HG02981 (cell line): ENCODE measurements around the gene TCERG1.

Source experiments
- ATAC-seq: cut with Tn5 transposase; IDR thresholded peaks from one replicate; pipeline ENCODE4 v1.9.1; 2021; ENCODE audit warnings: mild to moderate bottlenecking, moderate library complexity; ENCODE audit not compliant: unreplicated experiment

The TCERG1 gene

DNA sequence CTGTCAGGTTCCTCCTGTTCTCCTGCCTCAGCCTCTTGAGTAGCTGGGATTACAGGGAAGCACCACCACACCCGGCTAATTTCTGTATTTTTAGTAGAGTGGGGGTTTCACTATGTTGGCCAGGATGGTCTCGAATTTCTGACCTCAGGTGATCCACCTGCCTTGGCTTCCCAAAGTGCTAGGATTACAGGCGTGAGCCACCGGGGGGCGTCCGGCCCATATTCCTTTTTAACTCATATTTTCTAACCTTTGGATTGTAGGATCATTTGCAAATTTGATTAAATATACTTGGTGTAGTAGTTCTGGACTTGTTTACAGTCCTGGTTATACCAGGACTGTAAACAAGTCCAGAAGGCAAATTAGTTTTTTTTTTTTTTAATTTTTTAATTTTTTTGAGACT lies 4.3 kb downstream of the TCERG1 start:
- no peak for ATAC-seq

DNA sequence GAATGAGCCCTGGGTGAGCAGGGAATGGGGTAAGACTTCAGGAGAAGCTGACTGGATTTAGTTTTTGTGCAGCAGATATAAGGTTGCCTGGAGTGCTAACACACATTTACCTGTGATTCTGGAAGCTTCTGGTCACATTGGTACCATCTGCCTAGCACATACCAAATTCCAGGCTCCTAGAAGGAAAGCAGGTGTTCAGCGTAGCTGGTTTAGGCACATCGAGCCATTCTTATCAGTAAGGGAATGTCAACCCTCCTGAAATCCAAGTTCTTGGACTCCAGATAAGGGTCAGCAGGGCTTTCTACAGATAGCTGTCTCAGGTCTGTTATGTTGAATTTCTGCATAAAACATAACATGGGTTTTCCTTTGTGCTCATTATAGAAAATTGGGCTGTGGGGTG lies 10.3 kb downstream of the TCERG1 start:
- no peak for ATAC-seq

DNA sequence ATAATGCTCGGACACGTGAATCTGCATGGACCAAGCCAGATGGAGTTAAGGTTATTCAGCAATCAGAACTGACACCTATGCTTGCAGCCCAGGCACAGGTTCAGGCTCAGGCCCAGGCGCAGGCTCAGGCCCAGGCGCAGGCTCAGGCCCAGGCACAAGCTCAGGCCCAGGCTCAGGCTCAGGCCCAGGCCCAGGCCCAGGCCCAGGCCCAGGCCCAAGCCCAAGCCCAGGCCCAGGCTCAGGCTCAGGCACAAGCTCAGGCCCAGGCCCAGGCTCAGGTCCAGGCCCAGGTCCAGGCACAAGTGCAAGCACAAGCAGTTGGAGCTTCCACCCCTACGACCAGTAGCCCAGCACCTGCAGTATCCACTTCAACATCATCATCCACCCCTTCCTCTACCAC lies 11.8 kb downstream of the TCERG1 start:
- no peak for ATAC-seq

DNA sequence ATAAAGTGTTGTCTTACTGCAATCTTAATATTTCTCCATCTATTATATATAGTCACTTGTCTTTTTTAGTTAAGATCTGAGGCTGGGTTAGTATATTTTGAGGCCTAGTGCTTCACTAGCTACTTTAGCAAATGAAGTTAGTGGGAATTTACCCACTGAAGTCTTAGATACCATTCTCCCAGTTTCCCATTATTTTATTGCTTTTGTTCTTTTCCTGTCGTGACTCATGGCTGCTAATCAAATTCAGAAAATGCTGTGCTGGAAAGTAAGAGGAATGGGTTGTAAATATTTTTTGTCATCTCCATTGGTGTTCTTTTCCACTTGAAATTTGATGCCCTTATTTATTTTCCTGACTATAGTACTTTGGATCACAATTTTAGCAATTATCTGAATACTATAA lies 14.2 kb downstream of the TCERG1 start:
- ATAC-seq = no peak

DNA sequence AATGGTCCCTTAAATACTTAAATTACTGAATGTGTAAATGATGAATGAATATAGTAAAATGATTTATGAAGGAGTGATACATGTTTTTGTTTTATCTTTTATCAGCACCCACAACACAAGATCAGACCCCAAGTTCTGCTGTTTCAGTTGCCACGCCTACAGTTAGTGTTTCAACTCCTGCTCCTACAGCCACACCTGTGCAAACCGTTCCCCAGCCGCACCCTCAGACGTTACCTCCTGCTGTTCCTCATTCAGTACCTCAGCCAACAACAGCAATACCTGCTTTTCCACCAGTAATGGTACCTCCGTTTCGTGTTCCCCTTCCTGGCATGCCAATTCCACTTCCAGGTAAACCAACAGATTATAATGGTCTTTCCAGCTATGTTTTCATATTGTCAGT lies 16.3 kb downstream of the TCERG1 start:
- ATAC-seq = no peak

DNA sequence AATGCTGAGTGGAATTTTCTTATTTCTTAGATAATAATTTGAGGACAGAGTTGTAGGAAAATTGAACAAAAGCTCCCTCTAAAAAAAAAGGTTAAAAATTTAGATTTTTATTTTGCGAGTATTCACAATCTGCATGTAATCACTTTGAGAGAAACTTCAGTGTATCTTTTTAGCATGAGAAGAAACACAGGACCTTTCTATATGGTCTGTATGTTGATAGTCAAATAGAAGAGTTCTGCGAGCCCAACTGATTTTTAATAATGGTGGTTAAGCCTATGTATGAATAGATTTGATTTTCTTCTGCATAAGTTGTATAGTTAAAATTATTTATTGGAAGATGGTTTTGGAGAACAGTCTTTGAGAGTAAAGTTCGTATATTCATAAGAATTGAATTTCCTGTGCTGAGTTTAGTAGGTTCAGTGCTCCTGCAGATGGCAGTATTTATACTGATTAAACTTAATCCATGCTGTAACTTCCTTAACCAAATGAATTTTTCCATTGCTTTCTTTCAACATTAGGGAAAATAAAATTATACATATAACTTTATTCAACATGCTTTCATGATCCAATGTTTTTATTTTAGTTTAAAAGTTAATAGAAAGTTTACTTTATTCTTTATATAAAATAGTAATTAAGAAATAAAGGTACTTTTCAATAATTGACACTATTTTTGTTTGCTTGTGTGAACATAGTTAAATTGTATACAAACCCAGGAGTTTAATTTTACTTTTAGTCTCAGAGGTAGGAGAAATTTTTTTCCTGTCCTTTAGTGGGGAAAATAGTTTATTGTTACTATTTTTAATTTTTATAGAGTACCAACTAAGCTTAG lies 19.6 kb downstream of the TCERG1 start:
- ATAC-seq = no peak

DNA sequence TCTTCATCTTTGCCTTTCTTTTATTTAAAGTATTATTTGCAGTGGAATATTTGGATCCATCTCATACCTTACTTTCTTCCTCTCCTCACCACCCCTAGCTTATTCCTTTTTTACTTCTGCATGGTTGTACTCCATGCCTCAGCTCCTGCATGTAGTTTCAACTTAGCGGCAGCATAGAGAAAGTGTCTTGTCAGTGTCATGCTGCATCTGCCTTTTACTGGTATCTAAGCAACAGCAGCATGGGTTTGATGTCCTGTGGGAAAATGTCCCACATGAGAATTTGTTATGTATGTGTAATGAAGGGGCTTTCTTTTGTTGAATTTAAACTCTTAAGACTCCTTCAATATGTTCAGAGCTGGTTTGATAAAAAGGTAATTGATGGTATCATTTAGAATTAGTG lies 20.6 kb downstream of the TCERG1 start:
- no peak for ATAC-seq

DNA sequence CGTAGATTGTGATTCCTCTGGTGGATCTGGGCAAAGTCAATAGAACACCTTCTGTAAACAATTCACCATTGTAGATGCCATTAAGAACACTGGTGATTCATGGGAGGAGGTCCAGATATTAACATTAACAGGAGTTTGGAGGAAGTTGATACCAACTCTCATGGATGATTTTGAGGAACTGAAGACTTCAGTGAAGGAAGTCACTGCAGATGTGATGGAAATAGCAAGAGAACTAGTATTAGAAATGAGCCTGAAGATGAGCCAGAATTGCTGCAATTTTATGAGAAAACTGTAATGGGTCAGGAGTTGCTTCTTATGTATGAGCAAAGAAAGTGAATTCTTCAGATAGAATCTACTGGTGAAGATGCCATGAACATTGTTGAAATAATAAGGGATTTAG lies 26.9 kb downstream of the TCERG1 start:
- ATAC-seq = no peak

DNA sequence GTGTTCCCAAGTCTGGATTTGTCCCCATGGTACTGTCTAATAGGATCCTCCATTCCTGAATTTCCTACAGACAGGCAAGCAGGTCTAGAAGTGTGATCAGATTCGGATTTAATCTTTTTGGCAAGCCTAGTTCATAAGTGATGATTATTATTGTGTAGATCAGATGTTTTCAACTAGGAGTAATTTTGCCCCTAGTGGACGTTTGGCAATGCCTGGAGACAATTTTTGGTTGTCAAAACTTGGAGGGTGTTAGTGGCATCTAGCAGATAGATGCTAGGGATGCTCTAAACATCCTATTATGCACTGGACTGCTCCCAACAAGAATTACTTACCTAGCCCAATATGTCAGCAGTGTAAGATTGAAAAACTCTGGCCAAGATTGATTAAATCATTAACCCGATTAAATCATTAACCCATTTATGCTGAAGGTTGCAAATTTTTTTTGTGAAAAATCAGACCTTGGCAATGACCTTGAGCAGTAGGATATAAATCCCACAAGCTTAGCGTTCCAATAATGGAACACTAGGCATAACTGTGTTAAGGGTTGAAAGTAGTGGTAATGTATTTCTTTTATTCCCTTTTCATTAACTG lies 28.2 kb downstream of the TCERG1 start:
- no peak for ATAC-seq

DNA sequence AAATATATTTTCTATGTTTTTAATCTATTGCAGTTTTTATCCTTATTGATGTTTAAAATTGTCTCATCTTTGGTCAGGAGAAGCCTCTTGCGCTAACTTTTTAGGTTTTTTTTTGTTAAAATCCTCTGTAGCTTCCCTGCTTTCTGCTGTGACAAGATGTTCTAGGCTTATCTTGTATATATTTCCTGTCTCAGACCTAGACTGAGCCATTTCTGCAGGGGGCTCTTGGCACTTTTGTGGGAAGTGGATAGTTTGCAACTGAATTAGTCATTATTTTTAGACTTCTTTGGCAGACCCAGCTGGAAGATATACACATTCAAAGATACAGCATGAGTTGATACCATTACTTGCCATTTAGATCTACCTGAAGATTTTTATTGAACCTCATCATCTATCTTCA lies 28.8 kb downstream of the TCERG1 start:
- no peak for ATAC-seq

DNA sequence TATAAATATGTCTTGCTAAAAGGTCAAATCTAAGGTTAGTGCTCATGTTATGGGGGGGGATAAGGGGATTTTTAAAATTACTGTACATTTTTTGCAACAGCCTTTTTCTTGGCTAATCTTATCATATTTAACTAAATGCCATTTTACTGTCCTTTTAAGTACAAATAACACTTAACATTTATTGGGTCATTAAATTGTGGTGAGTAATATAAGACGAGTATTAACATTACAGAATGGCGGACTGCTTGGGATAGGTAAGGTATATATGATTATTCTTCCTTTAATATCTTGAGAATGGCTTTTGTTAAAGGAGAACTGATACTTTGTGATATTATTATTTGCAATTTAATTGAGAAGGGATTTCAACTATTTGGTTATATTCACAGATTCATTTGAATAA lies 35.6 kb downstream of the TCERG1 start:
- no peak for ATAC-seq

DNA sequence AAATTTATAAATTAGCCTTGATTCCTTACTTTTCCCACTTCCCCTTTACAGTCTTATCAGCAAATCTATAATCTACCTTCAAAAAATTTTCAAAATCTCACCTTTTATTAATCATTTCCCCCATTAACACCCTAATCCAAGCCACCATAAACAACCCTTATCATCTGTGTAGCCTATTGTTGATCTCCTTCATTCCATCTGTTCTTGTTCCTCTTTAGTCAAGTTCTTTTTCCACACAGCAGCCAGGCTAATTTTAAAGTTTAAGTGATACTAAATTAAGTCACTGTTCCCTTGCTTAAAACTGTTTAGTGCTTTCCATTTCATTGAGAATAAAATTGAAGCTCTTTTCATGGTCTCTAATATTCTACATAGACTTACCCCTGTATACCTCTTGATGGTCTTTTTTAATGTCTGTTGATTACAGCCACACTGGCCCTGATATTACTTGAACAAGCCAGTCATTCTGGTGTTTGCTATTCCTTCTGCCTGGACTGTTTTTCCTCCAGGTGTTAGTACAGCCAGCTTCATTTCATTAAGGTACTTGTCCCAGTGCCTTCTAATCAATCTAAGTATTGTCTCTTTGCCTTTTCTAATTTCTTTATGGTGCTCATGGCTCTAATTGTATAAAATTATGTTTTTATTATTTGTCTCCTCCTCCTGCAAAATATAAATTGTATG lies 37.7 kb downstream of the TCERG1 start:
- no peak for ATAC-seq

DNA sequence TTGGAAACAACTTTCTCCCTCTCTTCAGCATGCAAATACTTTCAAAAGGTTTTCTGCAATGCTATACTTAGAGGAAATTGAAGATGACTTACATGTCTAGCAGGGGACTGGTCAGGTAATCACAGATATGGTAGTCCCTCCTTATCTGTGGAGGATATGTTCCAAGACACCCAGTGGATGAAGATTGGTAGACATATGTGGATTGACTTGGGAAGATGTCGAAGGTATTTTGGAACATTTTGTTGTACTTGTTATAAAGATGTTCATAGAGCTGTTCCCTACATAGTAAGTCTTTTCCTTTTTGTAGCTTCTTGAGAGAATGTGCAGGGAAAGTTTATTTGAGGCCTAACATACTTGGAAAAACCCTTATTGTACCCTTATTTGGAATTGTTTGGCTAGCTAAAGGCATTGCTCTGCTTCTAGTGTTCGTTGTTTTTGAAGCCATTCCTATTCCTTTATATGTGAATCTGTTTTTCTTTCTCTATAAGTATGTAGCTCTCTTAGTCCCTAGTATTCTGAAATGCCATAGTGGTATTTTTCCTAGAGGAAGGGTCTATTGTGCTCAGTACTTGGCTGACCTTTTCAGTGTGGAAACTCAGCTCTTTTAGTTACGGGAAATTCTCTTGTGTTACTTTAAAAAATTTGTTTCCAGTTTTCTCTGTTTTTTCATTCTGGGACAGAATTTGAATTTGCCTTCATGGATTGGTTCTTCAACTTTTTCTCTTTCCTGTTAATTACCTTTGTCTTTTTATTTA lies 43.1 kb downstream of the TCERG1 start:
- ATAC-seq = no peak

DNA sequence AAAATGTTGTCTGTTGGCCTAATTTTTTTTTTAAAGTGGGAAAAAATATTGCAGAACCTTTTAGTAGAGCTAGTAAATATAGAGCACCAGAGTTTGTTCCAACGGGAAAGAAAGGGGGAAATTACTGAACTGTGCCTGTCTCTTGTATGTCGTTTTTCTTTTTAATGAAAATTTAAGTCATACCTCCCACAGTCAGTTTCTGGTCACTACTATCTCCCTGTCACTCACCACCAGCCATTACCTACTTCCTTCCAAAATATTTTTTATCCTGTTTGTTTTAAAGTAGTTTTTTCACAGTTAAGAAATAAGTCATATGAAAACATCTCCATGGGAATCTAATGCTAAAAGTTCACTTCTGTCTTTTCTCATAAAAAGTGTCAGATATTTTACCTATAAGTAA lies 47.5 kb downstream of the TCERG1 start:
- ATAC-seq = no peak

DNA sequence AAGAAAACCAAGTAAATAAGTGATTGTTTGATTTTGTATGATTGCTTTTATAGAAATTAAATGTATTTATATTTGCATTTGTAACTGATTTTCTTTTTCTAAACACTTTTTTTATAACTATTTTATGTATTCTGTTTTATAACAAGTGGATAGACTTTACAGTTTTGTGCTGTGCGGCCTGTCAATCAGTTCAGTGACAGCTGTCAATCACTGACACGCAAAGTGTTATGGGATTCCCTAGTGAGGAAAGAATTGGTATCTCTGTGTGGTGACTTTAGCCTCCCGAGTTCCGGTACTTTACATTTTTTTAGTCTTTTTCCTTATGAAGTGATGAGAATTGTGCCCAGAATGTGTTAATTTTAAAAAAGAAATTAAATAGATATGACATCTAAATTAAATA lies 52.5 kb downstream of the TCERG1 start:
- ATAC-seq = no peak

DNA sequence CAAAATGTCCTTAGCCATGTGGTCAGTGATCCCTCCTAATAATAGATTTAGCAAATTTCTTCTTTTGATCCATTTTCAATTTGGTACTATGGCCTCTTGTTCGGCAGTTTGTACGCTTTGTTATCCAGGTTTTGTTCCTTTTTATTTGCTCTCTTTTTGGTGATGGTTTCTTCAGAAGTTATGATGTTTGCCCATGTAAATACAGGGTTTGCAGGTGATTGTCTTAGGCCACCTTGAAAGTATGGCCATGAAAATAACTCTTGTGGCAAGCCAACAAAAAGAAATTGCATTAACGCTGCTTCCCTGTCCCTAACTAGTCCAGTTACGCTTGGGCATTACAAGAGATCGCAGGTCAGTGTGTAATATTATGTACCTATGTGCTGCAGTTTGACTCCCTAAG lies 60.3 kb downstream of the TCERG1 start:
- ATAC-seq = no peak

DNA sequence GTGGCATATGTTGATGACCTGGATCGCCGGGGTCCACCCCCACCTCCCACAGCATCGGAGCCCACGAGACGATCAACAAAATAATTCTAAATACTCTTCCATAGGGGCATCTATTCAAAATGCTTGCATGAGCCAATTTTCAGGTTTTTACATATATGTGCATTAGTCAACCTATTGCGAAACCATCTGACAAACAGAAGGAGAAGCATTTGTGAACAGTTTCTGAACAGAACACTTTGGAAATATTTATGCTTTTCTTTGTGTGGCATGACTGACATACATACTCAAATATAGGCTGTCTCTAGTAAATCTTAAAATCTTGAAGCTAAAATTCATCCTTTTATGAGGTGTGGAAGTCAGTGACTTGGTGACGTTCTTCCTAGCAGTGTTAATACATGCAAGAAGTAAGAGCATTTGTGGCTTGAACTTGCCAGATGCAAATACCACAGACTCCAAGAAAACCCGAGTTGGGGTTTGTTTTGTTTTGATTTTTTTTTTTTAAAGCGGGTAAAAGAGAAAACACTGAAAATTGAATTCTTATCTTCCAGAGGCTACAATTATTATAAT lies 63.5 kb downstream of the TCERG1 start:
- ATAC-seq = no peak

DNA sequence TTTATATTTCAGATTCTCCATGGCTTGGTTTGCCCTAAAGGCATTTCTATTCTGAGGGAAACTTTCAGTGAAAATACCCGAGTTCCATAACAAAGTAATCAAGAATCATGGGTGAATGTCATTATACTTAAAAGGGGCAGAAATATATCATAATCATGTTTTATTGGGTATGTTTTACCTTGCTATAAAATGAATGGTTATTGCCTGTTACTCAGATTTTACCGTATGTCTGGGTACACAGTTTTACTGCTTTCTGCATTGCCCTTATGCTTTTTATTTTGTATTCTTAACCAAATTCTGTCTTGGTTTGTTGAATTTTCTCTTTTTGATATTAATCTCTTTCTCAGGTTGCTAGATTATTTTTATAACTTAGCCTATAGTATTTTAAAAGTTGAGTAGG lies 66.3 kb downstream of the TCERG1 start:
- no peak for ATAC-seq

DNA sequence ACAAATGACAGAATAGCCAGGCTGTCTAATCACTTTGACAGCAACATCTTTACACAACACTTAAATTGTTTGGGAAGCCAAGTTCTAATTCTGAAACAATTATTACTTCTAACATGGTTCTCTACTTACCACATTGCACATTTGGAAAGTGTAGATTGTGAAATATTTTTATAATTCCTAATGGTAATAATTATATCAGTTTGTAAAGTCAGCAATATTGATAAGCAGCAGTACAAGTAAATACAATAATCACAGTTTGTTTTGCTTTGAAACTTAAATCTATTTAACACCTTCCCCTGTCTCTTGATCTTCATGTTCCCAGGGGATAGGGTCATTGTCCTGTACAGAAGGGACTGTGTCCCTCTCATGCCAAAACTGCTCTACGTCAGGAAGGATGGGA lies 67.4 kb downstream of the TCERG1 start:
- ATAC-seq = no peak

DNA sequence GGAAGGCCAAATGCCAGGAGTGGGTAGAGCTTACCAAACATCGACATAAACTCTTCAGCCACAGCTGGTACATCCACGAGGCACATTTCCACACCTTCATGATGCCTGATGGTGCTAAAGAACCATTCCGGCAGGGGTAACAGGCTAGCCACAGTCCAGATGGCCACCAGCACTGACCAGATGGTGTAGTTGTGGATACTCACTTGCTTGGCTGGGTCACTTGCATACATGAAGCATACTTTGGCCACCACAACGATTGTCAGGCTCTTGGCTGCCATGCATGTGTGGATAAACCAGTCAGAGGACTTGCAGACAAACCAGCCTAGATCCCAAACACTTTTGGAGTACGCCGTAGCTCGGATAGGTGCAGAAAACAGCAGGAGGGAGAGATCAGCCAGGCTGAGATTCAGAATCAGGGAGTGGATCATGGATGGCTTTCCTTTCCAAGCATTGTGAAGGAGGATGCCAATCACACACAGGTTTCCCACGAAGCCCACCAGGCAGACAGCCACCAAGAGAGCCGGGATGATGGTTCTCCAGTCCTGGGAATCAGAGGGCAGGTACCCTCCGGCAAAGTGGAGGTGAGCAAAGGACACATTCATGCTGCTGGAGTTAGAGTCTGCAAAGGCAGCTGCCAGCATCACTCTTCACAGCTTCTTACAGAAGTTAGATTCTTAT lies 68.5 kb downstream of the TCERG1 start:
- no peak for ATAC-seq

DNA sequence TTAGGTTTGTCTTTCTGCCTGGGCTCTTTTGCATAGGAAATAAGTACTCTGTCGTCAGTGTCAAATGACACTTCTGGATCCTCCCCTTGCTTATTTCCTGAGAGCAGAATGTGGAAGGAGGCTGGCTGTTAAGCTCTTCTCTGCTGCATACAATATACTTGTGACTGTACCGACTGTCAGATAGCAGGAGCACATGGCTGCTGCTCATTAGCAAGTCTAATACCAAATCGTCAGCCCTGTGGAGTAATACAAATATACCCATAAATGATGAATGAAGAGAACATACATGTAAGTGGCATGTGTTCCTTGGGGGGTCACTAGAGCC lies 69.0 kb downstream of the TCERG1 start, which contains the start of gene GPR151:
Gene GPR151 (minus strand): TSS at position 40 of the 325 bp plus-strand sequence. CDS start 77 bp downstream, outside the sequence.
- no peak for ATAC-seq
